Gastrocnemius medialis (tissue), 4 donors: Measurements from ENCODE around the gene BICDL1.

Experiments
- POLR2A ChIP-seq, 2 donors: fragments of 450-650 bp; IDR thresholded peaks; one replicate each; pipeline ENCODE4 v1.6.1; 2017; ENCODE audit warnings: antibody characterized with exemption in 2 of 2, mild to moderate bottlenecking in 2 of 2, moderate library complexity in 2 of 2
- TF ChIP-seq, protein P1 (sequence below), 5 experiments: fragments of 450-650 bp in 3 of 5; fragments of 200-600 bp in 2 of 5; sonication (generic) in 2 of 5; IDR thresholded peaks in 4 of 5; conservative IDR thresholded peaks in 1 of 5; 1 replicate in 4 of 5; 2 replicates in 1 of 5; pipeline ENCODE4 v1.5.1; 2016 to 2019; ENCODE audit warnings: antibody characterized with exemption in 5 of 5, mild to moderate bottlenecking in 3 of 5, moderate library complexity in 3 of 5

DNA sequence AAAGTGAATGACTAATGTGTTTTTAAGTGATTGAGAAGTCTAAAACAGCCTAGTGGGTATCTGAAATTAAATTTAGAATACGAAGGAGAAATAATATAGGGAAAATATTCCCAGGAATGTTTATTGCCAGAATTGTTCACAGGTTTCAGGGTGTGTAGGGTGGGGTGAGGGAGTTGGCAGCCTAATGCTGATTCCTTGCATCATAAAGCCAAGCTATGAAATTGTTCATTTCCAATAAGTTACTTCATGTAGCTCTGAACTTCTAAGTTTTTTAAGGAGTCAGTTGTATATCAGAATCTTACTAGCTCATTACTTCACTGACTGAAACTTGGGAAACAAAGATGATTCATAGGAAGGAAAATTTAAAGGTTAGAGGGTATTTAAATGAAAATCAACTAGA, 71.2 kb downstream of the BICDL1 start:
- TF ChIP-seq, protein P1, sequence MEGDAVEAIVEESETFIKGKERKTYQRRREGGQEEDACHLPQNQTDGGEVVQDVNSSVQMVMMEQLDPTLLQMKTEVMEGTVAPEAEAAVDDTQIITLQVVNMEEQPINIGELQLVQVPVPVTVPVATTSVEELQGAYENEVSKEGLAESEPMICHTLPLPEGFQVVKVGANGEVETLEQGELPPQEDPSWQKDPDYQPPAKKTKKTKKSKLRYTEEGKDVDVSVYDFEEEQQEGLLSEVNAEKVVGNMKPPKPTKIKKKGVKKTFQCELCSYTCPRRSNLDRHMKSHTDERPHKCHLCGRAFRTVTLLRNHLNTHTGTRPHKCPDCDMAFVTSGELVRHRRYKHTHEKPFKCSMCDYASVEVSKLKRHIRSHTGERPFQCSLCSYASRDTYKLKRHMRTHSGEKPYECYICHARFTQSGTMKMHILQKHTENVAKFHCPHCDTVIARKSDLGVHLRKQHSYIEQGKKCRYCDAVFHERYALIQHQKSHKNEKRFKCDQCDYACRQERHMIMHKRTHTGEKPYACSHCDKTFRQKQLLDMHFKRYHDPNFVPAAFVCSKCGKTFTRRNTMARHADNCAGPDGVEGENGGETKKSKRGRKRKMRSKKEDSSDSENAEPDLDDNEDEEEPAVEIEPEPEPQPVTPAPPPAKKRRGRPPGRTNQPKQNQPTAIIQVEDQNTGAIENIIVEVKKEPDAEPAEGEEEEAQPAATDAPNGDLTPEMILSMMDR (IDR thresholded peaks at IDR 0.05 in 4 of 5, conservative IDR thresholded peaks at IDR 0.05 in 1 of 5) = no peak
- no peak for TF ChIP-seq POLR2A (IDR thresholded peaks at IDR 0.05)
